WTC11 (cell line): ENCODE data around the gene MALT1. TPM values are rescaled to one million over a fixed set of nuclear protein-coding genes. Genes with fewer than 3 reads are reported as not detected.

ENCODE experiments used
- ATAC-seq: fragments of 200-7000 bp; cut with Tn5 transposase; 2 replicates; pipeline ENCODE4 v1.10.0; 2021; ENCODE audit warnings: mild to moderate bottlenecking, moderate library complexity
- CTCF ChIA-PET: fragments of 300-600 bp; sonication (Branson Sonifier 250); formaldehyde crosslinking; loops from one replicate; lab custom pipeline; 2021; ENCODE audit warnings: antibody characterized with exemption; lab: Charles Lee
- POLR2A ChIA-PET: fragments of 350-600 bp; sonication (Branson Sonifier 250); formaldehyde crosslinking; loops from one replicate; lab custom pipeline; 2021; ENCODE audit warnings: antibody characterized with exemption; lab: Charles Lee
- DNase-seq: peaks from one replicate; pipeline ENCODE4 v3.0.0; 2021; ENCODE audit warnings: low spot score
- H3K27ac Mint-ChIP-seq: 2 replicates; pipeline ENCODE4 v1.8.0; 2021; ENCODE audit warnings: mixed read lengths
- H3K27me3 Mint-ChIP-seq: 2 replicates; pipeline ENCODE4 v1.8.0; 2021; ENCODE audit warnings: low read depth, mild to moderate bottlenecking, moderate library complexity, mixed read lengths
- H3K36me3 Mint-ChIP-seq: 2 replicates; pipeline ENCODE4 v1.8.0; 2021; ENCODE audit warnings: mixed read lengths
- H3K4me1 Mint-ChIP-seq: 2 replicates; pipeline ENCODE4 v1.8.0; 2022; ENCODE audit warnings: mixed read lengths
- H3K4me3 Mint-ChIP-seq: 2 replicates; pipeline ENCODE4 v1.8.0; 2021; ENCODE audit warnings: mild to moderate bottlenecking, moderate library complexity, mixed read lengths
- H3K9me3 Mint-ChIP-seq: 2 replicates; pipeline ENCODE4 v1.8.0; 2021; ENCODE audit warnings: mixed read lengths
- CREB1 ChIP-seq: sonication (generic); formaldehyde crosslinking; IDR thresholded peaks from 2 replicates; pipeline ENCODE4 v1.8.0; 2023; ENCODE audit warnings: mild to moderate bottlenecking, missing genetic modification reagents
- FOXP1 ChIP-seq: sonication (generic); formaldehyde crosslinking; IDR thresholded peaks from 2 replicates; pipeline ENCODE4 v1.8.0; 2022; ENCODE audit warnings: missing genetic modification reagents, mild to moderate bottlenecking, moderate library complexity, borderline replicate concordance
- NR1H2 ChIP-seq: sonication (generic); formaldehyde crosslinking; IDR thresholded peaks from 2 replicates; pipeline ENCODE4 v1.9.0; 2021; ENCODE audit warnings: mild to moderate bottlenecking, moderate library complexity, missing genetic modification reagents
- SMAD3 ChIP-seq: sonication (generic); formaldehyde crosslinking; IDR thresholded peaks from 2 replicates; pipeline ENCODE4 v1.8.0; 2022; ENCODE audit warnings: missing genetic modification reagents, mild to moderate bottlenecking, borderline replicate concordance
- ZNF671 ChIP-seq: fragments of 250-450 bp; sonication (Bioruptor Pico); IDR thresholded peaks from 2 replicates; pipeline ENCODE4 v1.8.0; 2021; ENCODE audit warnings: mild to moderate bottlenecking
- total RNA-seq: library from RNA; stranded (reverse); gene quantifications from 3 replicates; pipeline ENCODE4 v1.2.3, GENCODE V29; 2021
- TF ChIP-seq, protein P1 (sequence below): fragments of 250-450 bp; sonication (Bioruptor Pico); conservative IDR thresholded peaks from 2 replicates; pipeline ENCODE4 v1.9.0; 2021; ENCODE audit warnings: mild to moderate bottlenecking
- TF ChIP-seq, protein P2 (sequence below): fragments of 200-600 bp; IDR thresholded peaks from 2 replicates; pipeline ENCODE4 v1.8.0; 2022; ENCODE audit warnings: antibody characterized with exemption
- TF ChIP-seq, protein P3 (sequence below): sonication (generic); formaldehyde crosslinking; IDR thresholded peaks from 2 replicates; pipeline ENCODE4 v1.8.0; 2022; ENCODE audit warnings: mild to moderate bottlenecking, missing genetic modification reagents
- TF ChIP-seq, protein P4 (sequence below): sonication (generic); formaldehyde crosslinking; IDR thresholded peaks from 2 replicates; pipeline ENCODE4 v1.8.1; 2023; ENCODE audit warnings: mild to moderate bottlenecking, missing genetic modification reagents, moderate library complexity
- TF ChIP-seq, protein P5 (sequence below): sonication (generic); formaldehyde crosslinking; IDR thresholded peaks from 2 replicates; pipeline ENCODE4 v1.8.1; 2022; ENCODE audit warnings: mild to moderate bottlenecking, missing genetic modification reagents, moderate library complexity, borderline replicate concordance

MALT1 gene
- total RNA-seq, 1 experiment from 2014 or later, result 13.2 TPM

DNA sequence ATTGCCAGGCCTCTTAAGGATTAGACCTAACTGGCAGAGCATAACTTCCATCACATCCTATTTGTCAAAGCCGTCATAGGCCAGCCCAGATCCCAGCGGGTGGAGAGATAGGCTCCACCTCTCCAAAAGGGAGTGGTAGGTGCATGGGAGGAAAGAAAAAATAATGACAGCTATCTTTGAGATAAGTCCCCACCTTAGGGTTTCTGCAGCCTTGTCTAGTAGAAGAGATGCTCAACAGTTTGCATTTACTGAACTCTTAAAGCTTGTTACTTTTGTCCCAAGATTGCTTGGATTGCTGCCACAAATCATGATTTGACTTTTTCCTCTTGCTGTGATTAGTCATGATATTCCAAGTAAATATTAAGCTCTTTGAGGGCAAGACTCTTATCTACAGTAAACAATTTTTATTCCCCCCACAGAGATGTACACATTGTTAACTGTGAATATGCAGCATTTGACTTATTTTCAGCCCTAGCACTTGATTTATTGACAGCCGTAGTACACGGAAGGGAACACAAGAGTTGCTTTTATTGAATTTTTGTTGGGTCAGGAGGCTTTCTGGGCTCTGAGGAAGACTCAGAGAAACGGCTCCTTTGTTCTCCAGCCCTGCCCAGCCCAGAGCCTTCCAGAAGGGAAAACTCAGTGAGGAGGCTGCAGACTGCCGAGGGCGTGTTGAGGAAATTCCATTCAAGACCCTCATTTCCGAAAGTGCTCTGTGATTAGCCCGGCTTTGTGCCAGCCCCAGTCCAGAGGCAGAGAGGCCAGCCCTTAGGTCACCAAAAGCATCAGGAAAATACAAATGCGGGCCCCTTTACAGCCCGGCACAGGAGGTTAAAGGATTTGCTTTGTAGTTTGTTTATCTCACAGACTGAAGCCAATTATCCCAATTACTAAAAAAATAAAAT lies 118.0 kb downstream of the MALT1 start:
- ChIA-PET CTCF (interaction anchor here (1.2 kb wide), 1 partner anchor 78 kb away, joined by 3 read pairs; no protein-coding TSS in a partner anchor), POLR2A (interaction anchor here (0.6 to 1.0 kb wide), 2 partner anchors 62 to 75 kb away, joined by 3 read pairs; partner anchors contain the start of gene ZNF532)
- no peaks in the 10 kb centered on the region for H3K36me3 Mint-ChIP-seq
- H3K27me3 Mint-ChIP-seq, result no peaks in the 10 kb centered on the region; the same call in 1 of the 2 replicates
- no peak overlapping the region for H3K4me3 Mint-ChIP-seq
- H3K9me3 Mint-ChIP-seq, result no peaks in the 10 kb centered on the region
- TF ChIP-seq, protein P1, sequence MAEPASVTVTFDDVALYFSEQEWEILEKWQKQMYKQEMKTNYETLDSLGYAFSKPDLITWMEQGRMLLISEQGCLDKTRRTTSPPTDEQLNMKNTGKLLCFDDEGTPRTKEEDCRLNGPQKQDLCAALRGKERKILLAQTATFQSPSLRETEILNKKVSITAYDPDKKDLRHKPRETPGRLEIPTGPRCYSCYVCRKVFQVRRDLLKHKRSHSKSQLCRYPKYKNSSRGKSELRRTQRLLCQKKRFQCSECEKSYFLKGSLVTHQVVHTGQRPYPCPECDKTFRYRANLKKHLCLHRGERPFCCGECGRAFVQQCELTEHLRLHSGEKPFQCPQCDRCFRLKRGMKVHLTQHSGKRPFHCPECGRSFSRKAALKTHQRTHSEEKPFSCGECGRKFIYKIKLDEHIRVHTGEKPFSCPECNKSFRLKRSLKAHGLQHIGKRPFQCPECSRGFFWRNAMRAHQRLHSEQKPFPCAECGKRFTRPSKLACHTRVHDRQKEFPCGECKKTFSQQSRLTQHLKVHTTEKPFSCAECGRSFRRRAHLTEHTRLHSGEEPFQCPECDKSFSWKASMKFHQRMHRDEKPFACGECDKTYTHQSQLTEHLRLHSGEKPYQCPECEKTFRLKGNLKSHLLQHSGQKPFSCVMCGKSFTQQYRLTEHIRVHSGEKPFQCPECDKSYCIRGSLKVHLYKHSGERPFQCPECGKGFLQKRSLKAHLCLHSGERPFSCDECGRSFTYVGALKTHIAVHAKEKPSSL, result no peak
- TF ChIP-seq SMAD3 (CRISPR knock-in tag), result no peak
- TF ChIP-seq, protein P2, sequence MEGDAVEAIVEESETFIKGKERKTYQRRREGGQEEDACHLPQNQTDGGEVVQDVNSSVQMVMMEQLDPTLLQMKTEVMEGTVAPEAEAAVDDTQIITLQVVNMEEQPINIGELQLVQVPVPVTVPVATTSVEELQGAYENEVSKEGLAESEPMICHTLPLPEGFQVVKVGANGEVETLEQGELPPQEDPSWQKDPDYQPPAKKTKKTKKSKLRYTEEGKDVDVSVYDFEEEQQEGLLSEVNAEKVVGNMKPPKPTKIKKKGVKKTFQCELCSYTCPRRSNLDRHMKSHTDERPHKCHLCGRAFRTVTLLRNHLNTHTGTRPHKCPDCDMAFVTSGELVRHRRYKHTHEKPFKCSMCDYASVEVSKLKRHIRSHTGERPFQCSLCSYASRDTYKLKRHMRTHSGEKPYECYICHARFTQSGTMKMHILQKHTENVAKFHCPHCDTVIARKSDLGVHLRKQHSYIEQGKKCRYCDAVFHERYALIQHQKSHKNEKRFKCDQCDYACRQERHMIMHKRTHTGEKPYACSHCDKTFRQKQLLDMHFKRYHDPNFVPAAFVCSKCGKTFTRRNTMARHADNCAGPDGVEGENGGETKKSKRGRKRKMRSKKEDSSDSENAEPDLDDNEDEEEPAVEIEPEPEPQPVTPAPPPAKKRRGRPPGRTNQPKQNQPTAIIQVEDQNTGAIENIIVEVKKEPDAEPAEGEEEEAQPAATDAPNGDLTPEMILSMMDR, result no peak
- peak; percentile 53 for ATAC-seq
- peaks cover 59% of the 10 kb centered on the region for H3K4me1 Mint-ChIP-seq
- no peak for DNase-seq
- H3K27ac Mint-ChIP-seq, result peak overlapping the region; percentile 85

DNA sequence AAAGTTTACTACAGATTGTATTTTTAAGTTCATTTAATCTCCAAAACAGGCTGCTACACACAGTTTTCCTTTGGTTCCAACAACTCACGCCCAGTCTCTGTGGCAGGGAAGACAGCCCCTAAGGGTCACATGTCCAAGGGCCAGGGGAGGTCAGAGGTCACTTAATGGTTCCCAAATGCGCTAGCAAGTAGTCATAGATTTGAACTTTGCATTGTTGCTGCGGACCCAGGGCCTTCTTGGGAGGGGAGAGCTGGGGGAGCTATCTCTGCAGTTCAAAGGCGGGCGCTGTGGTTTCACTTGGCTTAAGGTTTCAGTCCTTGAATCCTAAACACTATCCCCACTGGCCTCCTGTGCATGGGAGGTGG lies 118.6 kb downstream of the MALT1 start:
- DNase-seq, result no peak
- H3K36me3 Mint-ChIP-seq, result no peaks in the 10 kb centered on the region
- no peaks in the 10 kb centered on the region for H3K9me3 Mint-ChIP-seq
- no peak overlapping the region for H3K27ac Mint-ChIP-seq
- ATAC-seq, result no peak
- POLR2A ChIA-PET, result interaction anchor here (1.0 kb wide), 1 partner anchor 75 kb away, joined by 3 read pairs; the partner anchor contains the start of gene ZNF532
- no peak overlapping the region for H3K4me3 Mint-ChIP-seq
- TF ChIP-seq, protein P3, sequence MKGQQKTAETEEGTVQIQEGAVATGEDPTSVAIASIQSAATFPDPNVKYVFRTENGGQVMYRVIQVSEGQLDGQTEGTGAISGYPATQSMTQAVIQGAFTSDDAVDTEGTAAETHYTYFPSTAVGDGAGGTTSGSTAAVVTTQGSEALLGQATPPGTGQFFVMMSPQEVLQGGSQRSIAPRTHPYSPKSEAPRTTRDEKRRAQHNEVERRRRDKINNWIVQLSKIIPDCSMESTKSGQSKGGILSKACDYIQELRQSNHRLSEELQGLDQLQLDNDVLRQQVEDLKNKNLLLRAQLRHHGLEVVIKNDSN, result 0 out of 2 replicates have a peak, but pooled peaks have one; percentile 26
- TF ChIP-seq ZNF671 (CRISPR knock-in tag), result no peak
- TF ChIP-seq, protein P4, sequence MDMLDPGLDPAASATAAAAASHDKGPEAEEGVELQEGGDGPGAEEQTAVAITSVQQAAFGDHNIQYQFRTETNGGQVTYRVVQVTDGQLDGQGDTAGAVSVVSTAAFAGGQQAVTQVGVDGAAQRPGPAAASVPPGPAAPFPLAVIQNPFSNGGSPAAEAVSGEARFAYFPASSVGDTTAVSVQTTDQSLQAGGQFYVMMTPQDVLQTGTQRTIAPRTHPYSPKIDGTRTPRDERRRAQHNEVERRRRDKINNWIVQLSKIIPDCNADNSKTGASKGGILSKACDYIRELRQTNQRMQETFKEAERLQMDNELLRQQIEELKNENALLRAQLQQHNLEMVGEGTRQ, result peak; percentile 63
- no peaks in the 10 kb centered on the region; the same call in 1 of the 2 replicates for H3K27me3 Mint-ChIP-seq
- H3K4me1 Mint-ChIP-seq, result peaks cover 52% of the 10 kb centered on the region
- CTCF ChIA-PET, result no interaction called here

DNA sequence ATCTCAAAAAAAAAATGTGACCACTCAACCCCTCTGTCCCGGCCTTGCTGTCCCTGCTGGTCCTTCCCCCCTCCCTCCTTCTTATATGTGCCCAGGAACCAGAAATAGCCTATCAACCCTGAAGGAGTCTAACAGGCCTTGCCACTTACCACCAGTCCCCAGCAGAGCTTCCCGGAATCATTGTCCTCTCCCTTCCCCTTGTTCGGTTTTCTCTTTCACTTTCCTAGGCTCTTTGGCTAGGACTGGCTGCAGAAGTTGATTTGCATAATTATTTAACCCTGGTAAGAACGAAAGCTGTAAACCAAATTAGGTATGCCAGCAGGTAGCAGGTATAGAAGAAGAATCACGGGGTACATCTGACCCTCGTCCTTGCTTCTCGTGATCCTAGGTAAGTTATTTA lies 120.8 kb downstream of the MALT1 start:
- CTCF ChIA-PET, result interaction anchor here (0.7 kb wide), 1 partner anchor 28 kb away, joined by 4 read pairs; no protein-coding TSS in a partner anchor
- H3K9me3 Mint-ChIP-seq, result no peaks in the 10 kb centered on the region
- H3K36me3 Mint-ChIP-seq, result no peaks in the 10 kb centered on the region
- no peak overlapping the region for H3K27ac Mint-ChIP-seq
- TF ChIP-seq FOXP1 (CRISPR knock-in tag) (no peak), NR1H2 (CRISPR knock-in tag) (no peak), CREB1 (CRISPR knock-in tag) (no peak)
- TF ChIP-seq, protein P3, result no peak
- TF ChIP-seq, protein P5, sequence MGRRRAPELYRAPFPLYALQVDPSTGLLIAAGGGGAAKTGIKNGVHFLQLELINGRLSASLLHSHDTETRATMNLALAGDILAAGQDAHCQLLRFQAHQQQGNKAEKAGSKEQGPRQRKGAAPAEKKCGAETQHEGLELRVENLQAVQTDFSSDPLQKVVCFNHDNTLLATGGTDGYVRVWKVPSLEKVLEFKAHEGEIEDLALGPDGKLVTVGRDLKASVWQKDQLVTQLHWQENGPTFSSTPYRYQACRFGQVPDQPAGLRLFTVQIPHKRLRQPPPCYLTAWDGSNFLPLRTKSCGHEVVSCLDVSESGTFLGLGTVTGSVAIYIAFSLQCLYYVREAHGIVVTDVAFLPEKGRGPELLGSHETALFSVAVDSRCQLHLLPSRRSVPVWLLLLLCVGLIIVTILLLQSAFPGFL (CRISPR knock-in tag), result no peak
- no peaks in the 10 kb centered on the region; the same call in 1 of the 2 replicates for H3K27me3 Mint-ChIP-seq
- POLR2A ChIA-PET, result no interaction called here
- peaks cover 42% of the 10 kb centered on the region for H3K4me1 Mint-ChIP-seq
- H3K4me3 Mint-ChIP-seq, result no peak overlapping the region
- DNase-seq (no peak), ATAC-seq (no peak)
